IPS-NIHi7 (cell line): ENCODE measurements around the gene PHEX.

Experiments used
- DNase-seq: peaks from one replicate; pipeline ENCODE4 v3.0.0; 2012; ENCODE audit warnings: mixed read lengths; ENCODE audit errors: extremely low spot score

The PHEX gene

DNA sequence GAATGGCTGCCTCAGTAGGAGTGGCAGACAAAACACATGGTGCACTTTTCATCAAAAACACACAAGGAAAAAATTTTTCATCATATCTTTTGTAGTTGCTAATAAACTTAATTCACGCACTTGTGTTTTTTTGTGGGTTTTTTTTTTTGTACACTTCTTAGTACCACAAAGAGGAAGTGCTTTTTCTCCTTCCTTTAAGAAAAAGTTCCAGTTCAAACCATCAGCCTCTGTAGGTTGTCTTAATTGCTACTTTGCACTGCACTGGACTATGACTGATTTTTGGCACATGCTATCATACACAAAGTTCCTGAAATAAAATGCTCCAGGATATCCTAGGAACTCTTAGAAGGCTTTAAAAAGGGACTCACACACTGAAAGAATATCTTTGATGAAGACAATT, at the start of gene PHEX:
Gene PHEX, plus strand, starts transcription at position 242 of the 400 bp plus-strand sequence. CDS start 681 bp downstream, outside the sequence.
- no peak for DNase-seq

GRCh38 chrX:21985332-21985777, 46.8 kb upstream of the PHEX start:
- peak; percentile 81 for DNase-seq

DNA sequence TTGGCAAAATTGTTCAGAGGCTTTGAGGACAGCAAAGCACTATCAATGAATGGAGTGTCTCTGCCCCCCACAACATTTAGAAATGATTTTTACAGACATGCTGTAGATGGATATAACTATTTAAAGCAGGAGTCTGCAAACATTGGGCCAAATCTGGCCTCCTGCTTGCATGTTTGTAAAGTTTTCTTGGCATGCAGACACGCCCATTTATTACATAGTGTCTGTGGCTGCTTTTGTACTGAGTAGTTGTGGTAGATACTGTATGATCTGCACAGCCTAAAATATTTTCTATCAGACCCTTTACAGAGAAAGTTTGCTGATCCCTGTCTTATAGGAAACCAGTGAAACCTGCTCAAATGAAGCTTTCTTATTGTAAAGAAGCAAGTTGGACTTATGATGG, 45.5 kb upstream of the PHEX start:
- no peak for DNase-seq

DNA sequence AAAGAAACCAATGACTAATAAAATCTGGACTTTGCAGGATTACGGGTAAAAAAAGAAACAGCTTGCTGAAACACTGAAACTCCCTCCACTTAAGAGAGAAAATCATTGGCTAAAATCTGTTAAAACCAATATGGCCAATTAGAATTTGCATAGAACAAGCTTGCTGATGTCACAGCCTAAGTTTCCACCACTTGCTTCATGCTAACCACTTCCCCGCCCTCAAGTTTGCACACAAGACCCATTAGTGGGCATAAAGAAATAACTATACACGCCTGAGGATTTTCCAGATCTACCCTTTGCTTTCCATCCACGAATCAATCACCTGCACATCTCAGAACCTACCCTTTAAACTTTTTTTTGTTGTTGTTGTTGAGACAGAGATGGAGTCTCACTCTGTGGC, 42.7 kb upstream of the PHEX start:
- DNase-seq, result no peak

GRCh38 chrX:21990832-21991231, 41.3 kb upstream of the PHEX start:
- DNase-seq, result no peak

GRCh38 chrX:21991504-21991903, 40.6 kb upstream of the PHEX start:
- no peak for DNase-seq

- DNase-seq, result no peak
Observed at GRCh38 chrX:21993265-21993664, 38.9 kb upstream of the PHEX start.

- no peak for DNase-seq
Observed at GRCh38 chrX:21996872-21997455, 35.2 kb upstream of the PHEX start.

DNA sequence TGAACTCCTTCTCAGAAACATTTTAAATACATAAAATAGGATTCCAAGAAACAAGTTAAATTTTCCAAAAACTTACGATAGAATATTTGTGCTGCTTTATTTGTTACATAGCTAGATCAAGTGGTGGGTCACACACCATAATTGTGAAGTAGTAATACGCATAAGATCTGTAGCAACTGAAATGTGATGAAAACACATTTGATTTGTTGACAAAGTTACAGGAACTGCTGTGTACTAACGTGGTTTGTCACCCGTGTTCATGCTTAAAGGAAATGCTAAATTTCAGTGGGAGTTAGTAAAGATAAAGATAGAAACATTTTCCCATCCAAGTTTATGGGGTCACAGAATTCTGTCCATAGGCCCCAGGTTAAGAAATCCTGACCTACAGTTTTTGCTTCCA, 34.1 kb upstream of the PHEX start:
- DNase-seq, result no peak

DNA sequence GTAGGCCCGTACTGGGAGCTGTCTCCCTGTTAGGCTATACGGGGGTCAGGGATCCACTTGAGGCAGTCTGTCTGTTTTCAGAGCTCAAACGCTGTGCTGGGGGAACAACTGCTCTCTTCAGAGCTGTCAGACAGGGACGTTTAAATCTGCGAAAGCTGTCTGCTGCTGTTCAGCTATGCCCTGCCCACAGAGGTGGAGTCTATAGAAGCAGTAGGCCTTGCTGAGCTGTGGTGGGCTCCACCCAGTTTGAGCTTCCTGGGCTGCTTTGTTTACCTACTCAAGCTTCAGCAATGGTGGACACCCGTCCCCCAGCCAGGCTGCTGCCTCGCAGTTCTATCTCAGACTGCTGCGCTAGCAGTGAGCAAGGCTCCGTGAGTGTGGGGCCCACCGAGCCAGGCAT, 27.3 kb upstream of the PHEX start:
- DNase-seq, result no peak

DNA sequence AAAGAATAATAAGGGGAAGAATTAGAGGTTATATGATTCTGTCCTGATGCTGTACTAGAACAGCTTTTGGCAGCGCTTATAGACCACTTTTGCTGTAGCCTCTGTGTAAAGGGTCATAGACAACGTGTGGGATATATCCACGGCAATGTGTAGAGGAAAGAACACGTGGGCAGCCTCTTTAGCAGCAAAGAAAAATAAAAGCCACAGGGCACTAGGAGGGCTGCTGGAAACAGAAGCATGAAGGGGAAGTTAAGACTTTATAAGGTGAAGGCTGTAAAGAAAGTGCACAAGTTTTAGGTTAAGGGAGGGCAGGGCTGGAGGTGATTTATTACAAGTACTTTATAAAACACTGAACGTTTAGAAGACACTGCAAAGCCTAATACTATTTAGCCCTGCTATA, 20.1 kb upstream of the PHEX start:
- no peak for DNase-seq

DNA sequence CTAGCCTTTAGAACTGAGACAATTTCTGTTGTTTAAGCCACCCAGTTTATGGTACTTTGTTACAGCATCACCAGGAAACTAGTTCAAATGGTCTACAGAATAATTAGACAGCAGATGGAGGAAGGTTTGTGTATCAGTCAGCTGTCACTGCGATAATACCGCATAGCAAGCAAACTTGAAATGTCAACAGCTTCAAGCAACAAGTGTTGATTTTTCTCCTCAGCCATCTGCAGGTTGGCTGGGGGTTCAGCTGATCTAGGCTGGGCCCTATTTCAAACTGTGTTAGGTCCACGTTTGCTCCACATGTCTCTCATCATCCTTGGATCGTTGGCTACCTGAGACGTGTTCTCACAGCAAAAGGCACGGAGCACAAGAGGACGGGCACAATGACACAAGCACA, 19.2 kb upstream of the PHEX start:
- DNase-seq, result no peak

GRCh38 chrX:22015139-22015750, 16.9 kb upstream of the PHEX start:
- no peak for DNase-seq

DNA sequence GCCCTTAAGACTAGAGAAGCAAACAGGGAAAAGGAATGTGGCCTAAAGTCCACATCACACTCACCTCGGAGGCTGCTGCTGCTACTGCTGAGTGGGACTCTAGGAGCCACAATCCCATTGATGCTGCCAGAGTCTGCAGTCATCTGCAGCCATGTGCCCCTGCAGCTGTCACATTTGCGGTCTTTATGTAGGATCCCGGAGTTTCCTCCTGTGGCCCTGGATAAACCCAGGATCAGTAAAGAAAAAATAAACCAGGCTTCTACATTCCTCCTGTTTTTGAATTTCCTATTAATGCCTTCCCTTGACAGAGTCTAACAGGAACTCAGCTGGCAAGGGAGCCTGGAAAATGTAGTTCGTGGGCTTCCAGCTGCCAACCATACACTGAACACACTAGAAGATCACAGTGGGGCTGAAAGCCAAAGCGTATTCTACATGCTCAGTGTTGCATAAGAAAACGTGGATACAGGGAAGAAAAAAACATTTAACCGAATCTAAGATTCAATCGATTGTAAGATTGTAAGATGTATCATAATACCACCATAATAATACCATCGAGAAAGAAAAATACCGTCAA, 10.3 kb upstream of the PHEX start:
- no peak for DNase-seq

DNA sequence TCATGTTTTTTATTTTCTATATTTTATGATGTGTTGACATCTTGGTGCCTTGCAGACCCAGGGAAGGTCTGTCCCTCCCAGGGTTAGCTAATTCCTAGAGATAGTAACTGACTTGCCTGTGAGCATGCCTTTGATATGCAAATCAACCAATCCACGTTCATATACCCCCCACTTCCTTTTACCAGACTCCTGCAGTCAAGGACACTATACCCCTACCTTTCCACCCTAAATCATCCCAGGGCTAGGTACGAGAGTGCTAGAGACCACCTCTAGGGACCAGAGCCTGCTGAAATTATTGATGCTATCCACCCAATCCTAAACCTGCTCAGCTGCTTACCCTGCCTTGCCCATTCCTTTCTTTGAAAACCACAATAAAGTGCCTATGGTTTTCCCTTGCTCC, 7.5 kb upstream of the PHEX start:
- peak; percentile 26 for DNase-seq

DNA sequence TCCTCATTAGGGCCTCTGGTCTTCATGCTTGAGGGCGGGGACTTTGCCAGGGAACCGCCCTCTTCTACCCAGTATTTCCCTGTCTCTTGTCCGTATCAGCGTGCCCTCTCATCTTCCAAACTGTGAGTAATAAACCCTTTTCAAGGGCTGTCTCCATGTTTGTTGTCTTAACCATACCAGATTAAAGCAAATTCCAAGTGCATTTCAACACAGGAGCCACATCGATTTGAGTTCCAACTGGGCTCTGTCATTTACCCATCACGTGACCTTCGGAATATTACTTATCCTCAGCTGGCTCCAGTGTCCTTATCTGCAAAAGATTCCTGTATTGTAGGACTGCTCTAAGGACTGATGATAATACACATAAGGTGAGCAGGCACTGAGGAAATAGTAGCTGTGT, 6.4 kb upstream of the PHEX start:
- DNase-seq, result no peak

- DNase-seq, result no peak
Observed at GRCh38 chrX:22026731-22027130, 5.4 kb upstream of the PHEX start.

- DNase-seq, result no peak
Observed at GRCh38 chrX:22032506-22032905, 381 bp downstream of the PHEX start.

DNA sequence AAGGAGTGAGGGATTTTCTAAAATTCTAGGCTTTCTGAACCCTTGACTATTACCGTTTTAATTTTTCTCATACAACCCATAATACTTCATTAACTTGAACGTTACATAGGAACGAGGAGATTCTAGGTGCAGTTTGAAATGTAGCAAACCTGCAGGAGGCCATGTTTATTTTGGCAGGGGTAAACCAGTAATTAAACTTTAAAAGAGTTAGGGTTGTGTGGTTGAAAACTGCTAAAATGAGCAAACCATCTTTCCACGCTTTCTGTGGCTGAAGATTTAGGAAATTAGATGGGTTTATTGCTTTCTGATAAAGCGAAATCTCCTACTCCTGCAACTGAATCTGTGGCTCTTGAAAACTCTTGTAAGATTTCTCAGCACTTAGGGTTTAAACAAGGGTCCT, 1.7 kb downstream of the PHEX start:
- no peak for DNase-seq

- no peak for DNase-seq
Observed at GRCh38 chrX:22035236-22035635, 3.1 kb downstream of the PHEX start.

DNA sequence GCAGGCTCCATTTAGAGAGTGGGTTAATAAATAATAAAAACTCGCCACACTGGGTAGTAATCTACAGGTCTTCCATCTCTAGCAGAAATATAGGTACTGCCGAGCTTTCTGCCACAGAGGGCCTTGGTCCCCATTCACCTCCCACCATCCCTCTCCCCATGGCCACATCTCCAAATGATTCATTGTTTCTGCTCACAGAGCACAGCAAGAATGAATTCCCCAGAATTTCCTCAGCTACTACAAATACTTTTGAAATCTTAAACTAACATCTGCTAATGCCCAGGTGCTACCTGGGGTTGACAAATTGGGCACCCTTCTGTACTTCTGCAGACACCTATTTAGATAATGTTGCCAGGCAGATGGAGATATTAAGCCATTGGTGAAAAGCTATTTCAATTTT, 5.1 kb downstream of the PHEX start:
- DNase-seq, result no peak

- DNase-seq, result no peak
Observed at GRCh38 chrX:22037911-22038537, 5.9 kb downstream of the PHEX start.

DNA sequence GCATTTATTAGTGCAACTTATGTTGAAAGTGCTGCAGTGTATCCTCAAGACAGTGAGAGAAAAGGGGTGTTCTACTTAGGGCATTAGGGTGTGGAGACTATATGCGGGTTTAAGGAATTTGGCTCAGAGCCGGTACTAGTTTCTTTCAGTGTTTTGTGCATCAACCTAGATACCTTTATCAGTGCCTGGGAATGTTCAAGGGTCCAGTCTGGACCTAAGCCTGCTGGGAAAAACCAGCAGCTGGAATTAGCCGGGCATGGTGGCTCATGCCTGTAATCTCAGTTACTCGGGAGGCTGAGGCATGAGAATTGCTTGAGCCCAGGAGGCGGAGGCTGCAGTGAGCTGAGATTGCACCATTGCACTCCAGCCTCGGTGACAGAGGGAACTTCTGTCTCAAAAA, 7.4 kb downstream of the PHEX start:
- DNase-seq, result no peak
